Measurements from ENCODE around the gene MACF1.

The MACF1 gene

GRCh38 chr1:39361446-39361845 is 157.0 kb downstream of the MACF1 start:
- no peak for TF ChIP-seq CTCF (IDR thresholded peaks at IDR 0.05; ENCODE audit: low read length, missing control alignments)
- no peak for DNase-seq (ENCODE audit: low read depth)
- H3K4me3 ChIP-seq (replicated peaks; ENCODE audit: low read depth, low read length), result no peak overlapping the region

GRCh38 chr1:39363267-39363666 is 158.8 kb downstream of the MACF1 start:
- no peak overlapping the region for H3K4me3 ChIP-seq (replicated peaks; ENCODE audit: low read depth, low read length)
- DNase-seq (ENCODE audit: low read depth), result no peak
- no peak for TF ChIP-seq CTCF (IDR thresholded peaks at IDR 0.05; ENCODE audit: low read length, missing control alignments)

GRCh38 chr1:39368045-39368444 is 163.6 kb downstream of the MACF1 start:
- DNase-seq (ENCODE audit: low read depth), result no peak
- no peak overlapping the region for H3K4me3 ChIP-seq (replicated peaks; ENCODE audit: low read depth, low read length)
- TF ChIP-seq CTCF (IDR thresholded peaks at IDR 0.05; ENCODE audit: low read length, missing control alignments), result no peak

- H3K4me3 ChIP-seq (replicated peaks; ENCODE audit: low read depth, low read length), result no peak overlapping the region
- no peak for DNase-seq (ENCODE audit: low read depth)
- TF ChIP-seq CTCF (IDR thresholded peaks at IDR 0.05; ENCODE audit: low read length, missing control alignments), result no peak
These were observed 165.1 kb downstream of the MACF1 start for GRCh38 chr1:39369565-39369964.

- no peak for DNase-seq (ENCODE audit: low read depth)
- H3K4me3 ChIP-seq (replicated peaks; ENCODE audit: low read depth, low read length), result no peak overlapping the region
- no peak for TF ChIP-seq CTCF (IDR thresholded peaks at IDR 0.05; ENCODE audit: low read length, missing control alignments)
These were observed 166.1 kb downstream of the MACF1 start for GRCh38 chr1:39370602-39371001.

- no peak overlapping the region for H3K4me3 ChIP-seq (replicated peaks; ENCODE audit: low read depth, low read length)
- no peak for TF ChIP-seq CTCF (IDR thresholded peaks at IDR 0.05; ENCODE audit: low read length, missing control alignments)
- no peak for DNase-seq (ENCODE audit: low read depth)
These were observed 167.6 kb downstream of the MACF1 start for GRCh38 chr1:39372105-39372504.

GRCh38 chr1:39376656-39377055 is 172.2 kb downstream of the MACF1 start:
- H3K4me3 ChIP-seq (replicated peaks; ENCODE audit: low read depth, low read length), result no peak overlapping the region
- DNase-seq (ENCODE audit: low read depth), result no peak
- no peak for TF ChIP-seq CTCF (IDR thresholded peaks at IDR 0.05; ENCODE audit: low read length, missing control alignments)
